NB4 (cell line): ENCODE results near the gene MINDY4B.

ENCODE experiments used
- CTCF ChIP-seq: IDR thresholded peaks from one replicate; pipeline ENCODE4 v1.5.1; 2012; ENCODE audit warnings: low read depth, low read length
- MYC ChIP-seq: IDR thresholded peaks from 2 replicates; pipeline ENCODE4 v1.6.1; 2011; ENCODE audit warnings: low read depth, low read length

GRCh38 chr3:150917951-150918350 lies 12.7 kb upstream of the MINDY4B start:
- no peak for TF ChIP-seq CTCF
- TF ChIP-seq MYC = no peak
